ENCODE results near the gene TUBB. TPM values are rescaled to one million over a fixed set of nuclear protein-coding genes. Genes with fewer than 3 reads are reported as not detected.
A peak's percentile ranks its signal among the peaks of the same experiment; 100 is the strongest.

Gene TUBB
- total and polyA plus RNA-seq, 9 of the 15 experiments (the other 6 are each of a cell fraction or from before 2014, with no cell fraction given): 971 to 2,870 (median 1,478) TPM

GRCh38 chr6:30725713-30726505 lies 5.8 kb downstream of the TUBB start (continued):
- TF ChIP-seq, protein P1, sequence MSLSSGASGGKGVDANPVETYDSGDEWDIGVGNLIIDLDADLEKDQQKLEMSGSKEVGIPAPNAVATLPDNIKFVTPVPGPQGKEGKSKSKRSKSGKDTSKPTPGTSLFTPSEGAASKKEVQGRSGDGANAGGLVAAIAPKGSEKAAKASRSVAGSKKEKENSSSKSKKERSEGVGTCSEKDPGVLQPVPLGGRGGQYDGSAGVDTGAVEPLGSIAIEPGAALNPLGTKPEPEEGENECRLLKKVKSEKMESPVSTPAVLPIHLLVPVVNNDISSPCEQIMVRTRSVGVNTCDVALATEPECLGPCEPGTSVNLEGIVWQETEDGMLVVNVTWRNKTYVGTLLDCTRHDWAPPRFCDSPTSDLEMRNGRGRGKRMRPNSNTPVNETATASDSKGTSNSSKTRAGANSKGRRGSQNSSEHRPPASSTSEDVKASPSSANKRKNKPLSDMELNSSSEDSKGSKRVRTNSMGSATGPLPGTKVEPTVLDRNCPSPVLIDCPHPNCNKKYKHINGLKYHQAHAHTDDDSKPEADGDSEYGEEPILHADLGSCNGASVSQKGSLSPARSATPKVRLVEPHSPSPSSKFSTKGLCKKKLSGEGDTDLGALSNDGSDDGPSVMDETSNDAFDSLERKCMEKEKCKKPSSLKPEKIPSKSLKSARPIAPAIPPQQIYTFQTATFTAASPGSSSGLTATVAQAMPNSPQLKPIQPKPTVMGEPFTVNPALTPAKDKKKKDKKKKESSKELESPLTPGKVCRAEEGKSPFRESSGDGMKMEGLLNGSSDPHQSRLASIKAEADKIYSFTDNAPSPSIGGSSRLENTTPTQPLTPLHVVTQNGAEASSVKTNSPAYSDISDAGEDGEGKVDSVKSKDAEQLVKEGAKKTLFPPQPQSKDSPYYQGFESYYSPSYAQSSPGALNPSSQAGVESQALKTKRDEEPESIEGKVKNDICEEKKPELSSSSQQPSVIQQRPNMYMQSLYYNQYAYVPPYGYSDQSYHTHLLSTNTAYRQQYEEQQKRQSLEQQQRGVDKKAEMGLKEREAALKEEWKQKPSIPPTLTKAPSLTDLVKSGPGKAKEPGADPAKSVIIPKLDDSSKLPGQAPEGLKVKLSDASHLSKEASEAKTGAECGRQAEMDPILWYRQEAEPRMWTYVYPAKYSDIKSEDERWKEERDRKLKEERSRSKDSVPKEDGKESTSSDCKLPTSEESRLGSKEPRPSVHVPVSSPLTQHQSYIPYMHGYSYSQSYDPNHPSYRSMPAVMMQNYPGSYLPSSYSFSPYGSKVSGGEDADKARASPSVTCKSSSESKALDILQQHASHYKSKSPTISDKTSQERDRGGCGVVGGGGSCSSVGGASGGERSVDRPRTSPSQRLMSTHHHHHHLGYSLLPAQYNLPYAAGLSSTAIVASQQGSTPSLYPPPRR (CRISPR knock-in tag; IDR thresholded peaks at IDR 0.05; ENCODE audit: borderline replicate concordance): no peak
- TF ChIP-seq ATF3 (IDR thresholded peaks at IDR 0.05) (no peak), ATF3 (CRISPR knock-in tag; conservative IDR thresholded peaks at IDR 0.05) (no peak), ZNF165 (CRISPR knock-in tag; IDR thresholded peaks at IDR 0.05; ENCODE audit: borderline replicate concordance) (no peak), PML (IDR thresholded peaks at IDR 0.05; ENCODE audit: low read length) (peak; percentile 72; the same call in 1 of the 2 replicates), NFE2L1 (tag; IDR thresholded peaks at IDR 0.05; ENCODE audit: borderline replicate concordance, low read depth) (no peak), ARID4B (CRISPR knock-in tag; IDR thresholded peaks at IDR 0.05) (peak; percentile 50; the same call in 1 of the 2 replicates), POLR2AphosphoS2 (IDR thresholded peaks at IDR 0.05; ENCODE audit: low read length) (peak; percentile 99), MYBL2 (IDR thresholded peaks at IDR 0.05; ENCODE audit: low read depth) (no peak), MYBL2 (CRISPR knock-in tag; IDR thresholded peaks at IDR 0.05; ENCODE audit: borderline replicate concordance) (no peak), POU5F1 (IDR thresholded peaks at IDR 0.05; ENCODE audit: borderline replicate concordance, low read depth, low read length, partially characterized antibody) (no peak), NKRF (IDR thresholded peaks at IDR 0.05; ENCODE audit: borderline replicate concordance) (no peak)
- TF ChIP-seq, protein P2, sequence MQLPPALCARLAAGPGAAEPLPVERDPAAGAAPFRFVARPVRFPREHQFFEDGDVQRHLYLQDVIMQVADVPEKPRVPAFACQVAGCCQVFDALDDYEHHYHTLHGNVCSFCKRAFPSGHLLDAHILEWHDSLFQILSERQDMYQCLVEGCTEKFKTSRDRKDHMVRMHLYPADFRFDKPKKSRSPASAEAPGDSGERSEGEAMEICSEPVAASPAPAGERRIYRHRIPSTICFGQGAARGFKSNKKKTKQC (CRISPR knock-in tag; IDR thresholded peaks at IDR 0.05): no peak

Measured in K562 (cell line).